Measurements from ENCODE around the gene MOB3B. TPM values are rescaled to one million over a fixed set of nuclear protein-coding genes. Genes with fewer than 3 reads are reported as not detected.

MOB3B gene
- total and polyA plus RNA-seq, 2 donors (not counting 1 experiment from before 2014, with no cell fraction given), result under 0.01 to 0.15 TPM

DNA sequence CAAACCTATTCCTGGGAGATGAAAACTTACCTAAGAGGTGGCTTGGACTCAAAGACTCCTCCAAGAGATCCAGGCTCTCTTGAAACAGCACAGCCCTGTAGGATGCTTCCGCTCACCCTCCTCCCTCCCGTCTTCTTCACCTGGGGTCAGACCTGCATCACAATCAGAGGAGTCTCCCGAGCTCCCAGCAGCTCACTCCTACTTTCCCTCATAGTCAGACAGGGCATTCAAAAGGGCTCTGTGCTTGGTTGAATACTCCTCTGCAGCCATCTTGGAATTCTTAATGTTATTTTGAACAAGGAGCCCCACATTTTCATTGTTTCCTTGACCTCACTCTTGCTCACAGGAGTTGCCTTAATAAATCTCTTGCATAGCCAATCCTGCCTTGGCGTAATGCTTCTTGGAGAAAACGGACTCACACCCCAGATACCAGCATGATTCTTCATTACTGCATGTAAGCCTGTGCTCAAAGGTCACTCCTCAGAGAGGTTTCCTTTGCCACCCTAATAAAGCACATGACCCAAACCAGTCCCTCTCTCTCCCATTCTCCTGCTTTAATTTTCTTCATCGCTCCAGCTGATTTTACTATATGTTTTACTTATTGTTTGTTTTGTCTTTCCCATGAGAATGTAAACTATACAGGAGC lies 52.6 kb downstream of the MOB3B start:
- Histone ChIP-seq H3K4me2 (ENCODE audit: extremely low read depth, insufficient read depth, low read length) (no peak overlapping the region), H3K4me3 (replicated peaks in 1 of 4; ENCODE audit: control extremely low read depth in 1 of 4, insufficient read depth in 1 of 4, low read depth in 3 of 4, low read length in 4 of 4) (no peak overlapping the region), H3K9me3 (ENCODE audit: control insufficient read depth, insufficient read depth, low read depth, low read length) (no peaks in the 10 kb centered on the region), H2AFZ (ENCODE audit: low read length) (no peak overlapping the region), H3K79me2 (ENCODE audit: control insufficient read depth, insufficient read depth, low read length) (no peaks in the 10 kb centered on the region), H3K27ac (ENCODE audit: insufficient read depth, low read length) (no peak overlapping the region), H3K4me1 (ENCODE audit: control insufficient read depth, extremely low read depth, insufficient read depth, low read length) (no peaks in the 10 kb centered on the region), H3K27me3 (ENCODE audit: control insufficient read depth, insufficient read depth, low read length) (no peaks in the 10 kb centered on the region), H3K36me3 (ENCODE audit: control insufficient read depth, insufficient read depth, low read length) (no peaks in the 10 kb centered on the region), H3K9ac (ENCODE audit: insufficient read depth, low read length) (no peak overlapping the region), H4K20me1 (ENCODE audit: control insufficient read depth, extremely low read depth, insufficient read depth, low read length) (no peaks in the 10 kb centered on the region)
- no peak for DNase-seq (ENCODE audit: low read depth in 2 of 2)
- TF ChIP-seq, protein P1, sequence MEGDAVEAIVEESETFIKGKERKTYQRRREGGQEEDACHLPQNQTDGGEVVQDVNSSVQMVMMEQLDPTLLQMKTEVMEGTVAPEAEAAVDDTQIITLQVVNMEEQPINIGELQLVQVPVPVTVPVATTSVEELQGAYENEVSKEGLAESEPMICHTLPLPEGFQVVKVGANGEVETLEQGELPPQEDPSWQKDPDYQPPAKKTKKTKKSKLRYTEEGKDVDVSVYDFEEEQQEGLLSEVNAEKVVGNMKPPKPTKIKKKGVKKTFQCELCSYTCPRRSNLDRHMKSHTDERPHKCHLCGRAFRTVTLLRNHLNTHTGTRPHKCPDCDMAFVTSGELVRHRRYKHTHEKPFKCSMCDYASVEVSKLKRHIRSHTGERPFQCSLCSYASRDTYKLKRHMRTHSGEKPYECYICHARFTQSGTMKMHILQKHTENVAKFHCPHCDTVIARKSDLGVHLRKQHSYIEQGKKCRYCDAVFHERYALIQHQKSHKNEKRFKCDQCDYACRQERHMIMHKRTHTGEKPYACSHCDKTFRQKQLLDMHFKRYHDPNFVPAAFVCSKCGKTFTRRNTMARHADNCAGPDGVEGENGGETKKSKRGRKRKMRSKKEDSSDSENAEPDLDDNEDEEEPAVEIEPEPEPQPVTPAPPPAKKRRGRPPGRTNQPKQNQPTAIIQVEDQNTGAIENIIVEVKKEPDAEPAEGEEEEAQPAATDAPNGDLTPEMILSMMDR (conservative IDR thresholded peaks at IDR 0.05 in 1 of 2, IDR thresholded peaks at IDR 0.05 in 1 of 2; ENCODE audit: low read depth in 1 of 2, low read length in 2 of 2), result no peak
- TF ChIP-seq EZH2 (IDR thresholded peaks at IDR 0.05; ENCODE audit: low read length, missing control alignments), result no peak

DNA sequence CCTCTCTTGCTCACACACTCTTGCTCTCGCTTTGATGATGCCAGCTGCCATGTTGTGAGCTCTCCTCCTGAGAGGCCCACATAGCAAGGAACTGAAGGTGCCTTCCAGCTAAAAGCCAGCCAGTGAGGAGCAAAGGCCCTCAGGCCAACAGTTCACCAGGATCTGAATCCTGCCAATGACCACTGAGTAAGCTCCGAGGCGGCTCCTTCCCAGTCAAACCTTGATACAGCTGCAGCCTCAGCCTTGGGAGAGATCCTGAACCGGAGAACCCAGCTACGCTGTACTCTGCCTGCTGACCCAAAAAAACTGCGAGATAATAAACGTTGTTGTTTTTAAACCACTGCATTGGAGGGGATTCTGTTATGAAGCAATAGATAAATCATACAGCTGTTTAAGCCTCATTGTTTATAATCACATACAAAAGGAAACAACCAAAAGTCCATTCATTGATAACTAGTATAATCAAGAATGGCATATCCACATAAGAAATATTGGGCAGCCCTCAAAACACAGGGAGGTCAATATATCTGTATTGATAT lies 54.5 kb downstream of the MOB3B start:
- TF ChIP-seq EZH2 (IDR thresholded peaks at IDR 0.05; ENCODE audit: low read length, missing control alignments), result no peak
- TF ChIP-seq, protein P1 (conservative IDR thresholded peaks at IDR 0.05 in 1 of 2, IDR thresholded peaks at IDR 0.05 in 1 of 2; ENCODE audit: low read depth in 1 of 2, low read length in 2 of 2), result no peak
- no peak overlapping the region for H3K4me2 ChIP-seq (ENCODE audit: extremely low read depth, insufficient read depth, low read length)
- H3K36me3 ChIP-seq (ENCODE audit: control insufficient read depth, insufficient read depth, low read length), result no peaks in the 10 kb centered on the region
- H3K4me3 ChIP-seq (replicated peaks in 1 of 4; ENCODE audit: control extremely low read depth in 1 of 4, insufficient read depth in 1 of 4, low read depth in 3 of 4, low read length in 4 of 4), result no peak overlapping the region
- no peaks in the 10 kb centered on the region for H4K20me1 ChIP-seq (ENCODE audit: control insufficient read depth, extremely low read depth, insufficient read depth, low read length)
- H3K9ac ChIP-seq (ENCODE audit: insufficient read depth, low read length), result no peak overlapping the region
- no peaks in the 10 kb centered on the region for H3K4me1 ChIP-seq (ENCODE audit: control insufficient read depth, extremely low read depth, insufficient read depth, low read length)
- no peaks in the 10 kb centered on the region for H3K9me3 ChIP-seq (ENCODE audit: control insufficient read depth, insufficient read depth, low read depth, low read length)
- no peaks in the 10 kb centered on the region for H3K27me3 ChIP-seq (ENCODE audit: control insufficient read depth, insufficient read depth, low read length)
- H2AFZ ChIP-seq (ENCODE audit: low read length), result no peak overlapping the region
- no peak for DNase-seq (ENCODE audit: low read depth in 2 of 2)
- no peak overlapping the region for H3K27ac ChIP-seq (ENCODE audit: insufficient read depth, low read length)
- H3K79me2 ChIP-seq (ENCODE audit: control insufficient read depth, insufficient read depth, low read length), result no peaks in the 10 kb centered on the region

DNA sequence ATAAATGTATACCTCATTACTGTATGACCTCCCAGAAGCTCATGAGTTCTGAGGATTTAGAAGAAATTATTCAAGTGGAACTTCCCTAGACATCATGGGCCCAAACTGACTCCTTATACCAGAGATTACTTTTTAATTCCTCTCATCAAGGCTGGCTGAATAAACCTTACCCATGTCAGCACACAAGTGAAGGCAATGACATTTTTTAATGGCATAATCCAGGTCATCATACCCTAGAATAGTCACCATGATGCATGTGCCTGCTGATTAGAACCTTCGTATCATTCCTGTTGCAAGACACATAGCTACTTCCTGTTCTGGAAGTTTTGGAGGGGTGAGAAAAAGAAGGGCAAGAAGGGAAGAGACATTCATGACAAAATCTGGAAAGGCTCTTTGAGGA lies 55.3 kb downstream of the MOB3B start:
- Histone ChIP-seq H3K9ac (ENCODE audit: insufficient read depth, low read length) (no peak overlapping the region), H2AFZ (ENCODE audit: low read length) (no peak overlapping the region), H3K9me3 (ENCODE audit: control insufficient read depth, insufficient read depth, low read depth, low read length) (no peaks in the 10 kb centered on the region), H3K36me3 (ENCODE audit: control insufficient read depth, insufficient read depth, low read length) (no peaks in the 10 kb centered on the region), H3K27me3 (ENCODE audit: control insufficient read depth, insufficient read depth, low read length) (no peaks in the 10 kb centered on the region), H3K4me1 (ENCODE audit: control insufficient read depth, extremely low read depth, insufficient read depth, low read length) (no peaks in the 10 kb centered on the region), H3K79me2 (ENCODE audit: control insufficient read depth, insufficient read depth, low read length) (no peaks in the 10 kb centered on the region), H4K20me1 (ENCODE audit: control insufficient read depth, extremely low read depth, insufficient read depth, low read length) (no peaks in the 10 kb centered on the region), H3K27ac (ENCODE audit: insufficient read depth, low read length) (no peak overlapping the region), H3K4me2 (ENCODE audit: extremely low read depth, insufficient read depth, low read length) (no peak overlapping the region), H3K4me3 (replicated peaks in 1 of 4; ENCODE audit: control extremely low read depth in 1 of 4, insufficient read depth in 1 of 4, low read depth in 3 of 4, low read length in 4 of 4) (no peak overlapping the region)
- DNase-seq (ENCODE audit: low read depth in 2 of 2), result no peak
- no peak for TF ChIP-seq EZH2 (IDR thresholded peaks at IDR 0.05; ENCODE audit: low read length, missing control alignments)
- TF ChIP-seq, protein P1 (conservative IDR thresholded peaks at IDR 0.05 in 1 of 2, IDR thresholded peaks at IDR 0.05 in 1 of 2; ENCODE audit: low read depth in 1 of 2, low read length in 2 of 2), result no peak
